Measurements from ENCODE around the gene SIN3B.

GRCh38 chr19:16898361-16899015 is 69.3 kb downstream of the SIN3B start:
- no peak for TF ChIP-seq CTCF (IDR thresholded peaks at IDR 0.05; ENCODE audit: low read depth, low read length, poor library complexity, severe bottlenecking)
- no peak for TF ChIP-seq EZH2phosphoT487 (IDR thresholded peaks at IDR 0.05; ENCODE audit: borderline replicate concordance, low read length)
